Measurements from ENCODE around the gene METTL8. TPM values are rescaled to one million over a fixed set of nuclear protein-coding genes. Genes with fewer than 3 reads are reported as not detected.
A peak's percentile ranks its signal among the peaks of the same experiment; 100 is the strongest.
"Not testable (repeated sequence)": the region's sequence is repeated elsewhere in the genome, so short reads cannot be mapped to it uniquely, and the experiment has no call there.

The METTL8 gene
- total RNA-seq, 1 donor from 2014 or later, result 23.8 TPM

DNA sequence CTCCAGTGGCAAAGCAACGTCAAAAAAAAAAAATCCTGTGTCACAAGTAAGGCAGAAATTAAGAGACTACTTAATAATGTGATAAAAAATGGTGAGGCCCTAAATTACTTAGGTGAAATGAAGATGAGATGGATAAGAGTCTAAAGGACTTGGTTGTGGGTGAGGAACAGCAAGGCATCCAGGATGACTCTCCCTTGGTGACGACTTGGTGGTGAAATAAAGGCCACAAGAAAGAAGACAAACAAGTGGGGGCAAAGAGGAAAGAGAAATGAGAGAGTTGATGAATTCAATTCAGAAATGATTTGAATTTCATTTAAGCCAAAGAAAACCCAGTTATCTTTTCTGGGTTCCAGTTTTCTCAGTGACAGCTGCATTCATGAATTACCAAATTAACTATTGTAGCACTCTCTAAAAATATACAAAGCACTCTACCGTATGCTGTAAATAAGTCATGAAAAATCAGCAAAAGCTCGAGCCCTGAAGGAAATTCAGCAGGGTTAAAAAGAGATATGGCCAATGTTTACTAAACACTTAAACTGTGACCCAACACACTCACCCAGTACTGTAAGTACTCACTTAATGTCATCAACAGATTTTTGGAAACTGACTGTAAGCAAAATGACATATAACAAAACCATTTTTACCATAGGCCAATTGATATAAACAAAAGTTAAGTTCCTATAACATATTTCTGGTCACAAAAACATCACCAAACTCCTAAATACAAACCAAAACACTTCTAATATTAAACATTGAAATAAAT, 1.4 kb downstream of the METTL8 start:
- intact Hi-C loops (cut with DNase I), result loop anchor here (5.0 kb wide), 1 partner anchor 90 kb away; the partner anchor contains the start of gene CYBRD1
- DNase-seq (ENCODE audit: low spot score) (no peak), ATAC-seq (no peak)

- intact Hi-C loops (cut with DNase I), result loop anchor here (5.0 kb wide), 1 partner anchor 91 kb away; the partner anchor contains the start of gene CYBRD1
- DNase-seq (ENCODE audit: low spot score), result no peak
- ATAC-seq, result no peak
Measured at GRCh38 chr2:171431677-171432167, 2.1 kb downstream of the METTL8 start.

GRCh38 chr2:171430516-171431410, 3.0 kb downstream of the METTL8 start:
- ATAC-seq (no peak), DNase-seq (ENCODE audit: low spot score) (no peak)
- intact Hi-C loops (cut with DNase I), result loop anchor here (5.0 kb wide), 1 partner anchor 92 kb away; the partner anchor contains the start of gene CYBRD1

GRCh38 chr2:171422710-171423495, 10.9 kb downstream of the METTL8 start:
- ATAC-seq; intact Hi-C loops (cut with DNase I); DNase-seq (ENCODE audit: low spot score): not testable (repeated sequence)

- no peak for ATAC-seq
- no peak for DNase-seq (ENCODE audit: low spot score)
- intact Hi-C loops (cut with DNase I), result no loop called here
Measured at GRCh38 chr2:171420728-171421563, 12.8 kb downstream of the METTL8 start.

DNA sequence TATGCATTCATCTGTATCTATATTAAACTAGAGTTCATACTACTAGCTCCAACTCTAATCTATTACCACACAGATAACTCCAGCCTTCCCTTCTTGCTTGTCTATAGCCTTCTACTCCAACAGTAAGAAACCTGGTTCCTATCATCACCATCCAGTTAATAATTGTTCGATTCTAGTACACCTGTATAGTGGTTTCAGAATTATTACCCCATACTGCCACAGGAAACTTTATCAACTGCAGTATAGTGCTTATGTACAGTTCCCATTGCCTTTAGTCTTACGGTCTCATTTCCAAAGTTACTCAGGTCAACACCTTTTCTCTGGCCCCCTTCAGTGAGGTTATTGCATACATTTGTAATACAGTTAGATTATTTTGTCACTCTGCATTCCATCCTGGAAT, 14.5 kb downstream of the METTL8 start:
- DNase-seq (ENCODE audit: low spot score) (no peak), ATAC-seq (no peak)
- intact Hi-C loops (cut with DNase I), result loop anchor here (10.0 kb wide), 1 partner anchor 445 kb away; no protein-coding TSS in a partner anchor

DNA sequence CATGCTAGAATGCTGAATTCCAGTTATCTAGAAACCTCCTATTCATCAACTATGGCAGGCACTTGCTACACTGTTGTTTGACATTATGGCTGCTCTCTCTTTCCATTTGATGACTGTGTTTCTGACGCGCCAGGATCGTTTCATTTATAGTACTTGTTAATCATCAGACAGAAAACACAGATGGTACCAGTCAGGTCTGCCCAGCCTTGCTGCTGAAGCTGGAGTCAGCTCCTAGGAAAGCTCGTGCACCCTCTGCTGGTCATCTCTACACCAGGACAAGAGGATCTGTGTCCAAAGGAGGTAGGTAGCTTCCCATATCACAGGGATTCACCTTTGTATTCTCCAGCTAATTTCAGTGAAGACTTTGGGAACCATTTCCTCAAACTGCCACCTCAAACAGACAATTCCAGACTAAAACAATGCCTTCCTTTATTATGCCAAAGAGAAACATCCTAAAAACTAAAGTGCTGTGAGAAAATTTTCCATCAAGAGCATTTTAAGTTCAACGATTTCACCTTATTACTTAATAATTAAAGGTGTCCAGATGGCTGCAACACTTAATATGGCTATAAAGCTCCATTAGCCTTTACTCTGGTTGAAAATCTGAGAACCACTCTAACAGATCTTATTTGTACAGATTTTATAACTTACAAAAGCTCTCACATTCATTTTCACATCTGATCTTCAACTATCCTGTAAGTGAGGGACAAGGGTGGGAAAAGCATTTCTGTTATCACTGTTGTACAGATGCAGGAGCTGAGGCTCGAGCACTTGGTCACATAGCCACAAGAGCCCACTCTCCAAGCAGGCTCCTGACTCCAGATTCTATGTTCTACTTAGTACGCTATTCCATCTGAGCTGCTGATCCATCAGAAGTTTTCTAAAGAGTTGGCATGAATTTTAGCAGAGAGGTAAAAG, 17.5 kb downstream of the METTL8 start:
- DNase-seq (ENCODE audit: low spot score) (peak; percentile 92), ATAC-seq (peak; percentile 97)
- intact Hi-C loops (cut with DNase I), result loop anchor here (10.0 kb wide), 1 partner anchor 441 kb away; no protein-coding TSS in a partner anchor

GRCh38 chr2:171414645-171415044, 19.1 kb downstream of the METTL8 start:
- DNase-seq (ENCODE audit: low spot score); ATAC-seq: not testable (repeated sequence)
- intact Hi-C loops (cut with DNase I), result loop anchor here (10.0 kb wide), 1 partner anchor 440 kb away; no protein-coding TSS in a partner anchor

DNA sequence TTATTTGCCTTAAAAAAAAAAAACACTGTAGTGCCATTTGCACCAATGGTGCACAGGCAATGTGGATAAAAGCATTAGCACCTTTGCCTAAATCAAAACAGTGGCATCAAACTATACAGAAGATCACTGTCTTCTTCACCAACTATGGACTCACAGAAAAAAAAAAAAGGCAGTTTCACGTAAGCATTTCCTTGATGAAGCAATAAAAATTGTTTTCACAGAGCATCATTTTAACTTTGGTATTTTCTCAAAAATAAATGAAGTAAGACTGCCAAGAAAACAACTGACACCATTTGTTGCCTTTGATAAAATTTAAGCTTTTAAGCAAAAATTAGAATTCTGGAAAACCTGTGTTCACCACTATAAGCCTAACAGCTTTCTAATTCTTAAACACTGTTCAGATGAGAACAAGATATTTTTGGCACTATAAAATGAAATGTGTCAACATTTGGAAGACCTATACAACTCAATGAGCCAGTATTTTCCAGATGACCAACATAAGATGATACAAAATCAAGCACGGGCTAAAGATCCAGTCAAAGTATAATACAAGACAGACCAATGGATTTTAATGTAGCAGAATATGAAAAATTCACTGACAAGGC, 21.1 kb downstream of the METTL8 start:
- ATAC-seq (no peak), DNase-seq (ENCODE audit: low spot score) (no peak)
- intact Hi-C loops (cut with DNase I), result loop anchor here (10.0 kb wide), 1 partner anchor 438 kb away; no protein-coding TSS in a partner anchor

- DNase-seq (ENCODE audit: low spot score), result no peak
Measured at GRCh38 chr2:171411791-171412483, 21.9 kb downstream of the METTL8 start.

DNA sequence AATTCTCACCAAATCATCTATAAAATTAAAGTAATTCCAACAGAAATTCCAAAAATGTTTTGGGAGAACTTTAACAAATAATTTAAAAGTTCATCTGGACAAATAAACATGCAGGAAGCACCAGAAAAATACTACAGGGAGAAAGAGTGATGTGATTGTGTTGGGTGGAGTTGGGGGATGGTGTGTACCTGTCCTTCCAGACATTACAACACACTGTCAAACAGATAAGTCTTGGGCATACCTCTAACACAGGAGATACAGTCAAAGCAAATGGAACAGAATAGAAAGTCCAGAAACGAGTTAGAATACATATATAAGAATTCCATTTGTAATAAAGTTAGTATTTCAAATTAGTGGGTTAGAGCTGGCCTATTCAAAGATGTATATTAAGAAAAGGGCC, 22.6 kb downstream of the METTL8 start:
- no peak for ATAC-seq
- intact Hi-C loops (cut with DNase I), result loop anchor here (10.0 kb wide), 1 partner anchor 436 kb away; no protein-coding TSS in a partner anchor
- no peak for DNase-seq (ENCODE audit: low spot score)

More at GRCh38 chr2:171411791-171412483, 21.9 kb downstream of the METTL8 start:
- intact Hi-C loops (cut with DNase I), result loop anchor here (10.0 kb wide), 1 partner anchor 437 kb away; no protein-coding TSS in a partner anchor
- no peak for ATAC-seq

- DNase-seq (ENCODE audit: low spot score) (no peak), ATAC-seq (no peak)
- intact Hi-C loops (cut with DNase I), result loop anchor here (10.0 kb wide), 1 partner anchor 436 kb away; no protein-coding TSS in a partner anchor
Measured at GRCh38 chr2:171410624-171411023, 23.2 kb downstream of the METTL8 start.

DNA sequence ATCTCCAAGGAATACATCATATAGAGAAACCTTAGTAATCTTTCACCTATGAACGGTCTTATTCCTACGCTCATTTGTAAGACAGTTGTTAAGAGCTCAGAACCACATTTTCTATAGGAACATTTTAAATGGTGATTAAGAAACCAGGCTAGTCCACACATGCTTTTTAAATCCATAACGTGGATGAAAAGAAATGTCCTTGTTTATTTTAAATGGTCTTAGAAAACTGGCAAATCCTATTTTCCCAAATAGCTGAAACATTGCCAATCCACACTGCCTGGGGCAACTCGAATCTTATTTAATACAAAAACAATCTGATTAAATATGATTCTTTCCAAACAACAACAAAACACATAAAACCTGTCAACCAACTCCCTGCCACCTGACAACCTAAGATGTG, 23.7 kb downstream of the METTL8 start:
- intact Hi-C loops (cut with DNase I), result loop anchor here (10.0 kb wide), 1 partner anchor 435 kb away; no protein-coding TSS in a partner anchor
- no peak for DNase-seq (ENCODE audit: low spot score)
- no peak for ATAC-seq

DNA sequence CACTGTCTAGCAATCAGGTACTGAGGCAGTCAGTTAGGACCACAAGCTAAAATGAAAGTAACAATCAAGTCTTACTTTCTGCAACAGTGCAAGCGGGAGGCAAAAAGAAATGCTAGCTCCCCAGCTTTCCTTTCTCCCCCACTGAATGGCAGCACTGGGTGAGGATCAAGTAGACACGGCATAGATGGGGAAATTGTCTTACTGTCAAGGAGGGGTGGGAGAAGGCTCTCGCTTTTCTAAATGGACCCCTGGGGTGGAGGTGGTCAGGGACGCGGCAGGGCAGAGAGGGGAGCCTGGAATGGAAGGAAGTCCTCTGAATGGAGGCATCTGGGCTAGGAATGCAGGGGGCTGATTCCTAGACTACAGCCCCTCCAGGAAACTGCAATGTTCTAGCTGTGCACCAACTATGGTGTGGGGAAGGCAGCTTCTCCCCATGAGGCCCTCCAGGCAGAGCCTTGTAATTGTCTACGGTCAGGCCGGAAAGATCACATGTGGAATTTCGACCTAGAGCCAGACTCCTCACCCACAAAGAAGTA, 24.3 kb downstream of the METTL8 start:
- peak; percentile 34 for ATAC-seq
- DNase-seq (ENCODE audit: low spot score), result no peak
- intact Hi-C loops (cut with DNase I), result no loop called here

DNA sequence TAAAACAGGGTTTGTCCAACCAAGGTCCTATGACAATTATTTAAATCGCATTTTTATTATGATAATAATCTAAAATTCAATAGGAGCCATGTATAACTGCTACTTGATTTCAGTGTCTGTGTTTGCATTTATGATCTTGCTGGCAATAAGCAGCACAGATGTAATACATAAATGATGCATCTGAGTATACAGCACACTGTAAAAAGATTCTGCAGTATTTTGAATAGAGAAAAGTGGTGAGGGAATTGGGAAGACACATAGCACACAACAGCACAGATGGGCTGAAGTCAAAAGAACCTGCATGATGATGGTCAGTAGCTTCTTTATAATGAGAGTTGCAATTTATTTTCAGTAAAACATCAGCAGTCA, 26.1 kb downstream of the METTL8 start:
- ATAC-seq, result no peak
- intact Hi-C loops (cut with DNase I), result no loop called here
- DNase-seq (ENCODE audit: low spot score), result no peak
